Psoas muscle (tissue), 8 donors: ENCODE data around the gene TMEM221. TPM values are rescaled to one million over a fixed set of nuclear protein-coding genes. Genes with fewer than 3 reads are reported as not detected.
A peak's percentile ranks its signal among the peaks of the same experiment; 100 is the strongest.

Experiments used
- ATAC-seq, 4 donors: fragments of 200-7000 bp; cut with Tn5 transposase; one replicate each; pipeline ENCODE4 v1.9.1; 2020; ENCODE audit warnings: moderate library complexity in 3 of 4, mild to moderate bottlenecking in 2 of 4
- DNase-seq, 2 donors: peaks; one replicate each; pipeline ENCODE4 v3.0.0-alpha.2; 2020
- H3K27ac ChIP-seq: fragments of 200-600 bp; one replicate; pipeline ENCODE4 v1.8.0; 2022
- H3K27me3 ChIP-seq, 3 donors: fragments of 200-600 bp in 1 of 3; one replicate each; pipeline versions ENCODE4 v1.6.1 to v1.8.0; 2013 to 2022; ENCODE audit warnings: low read length in 2 of 3, mild to moderate bottlenecking in 2 of 3, moderate library complexity in 1 of 3; ENCODE audit not compliant: insufficient read depth in 3 of 3
- H3K36me3 ChIP-seq, 2 donors: fragments of 200-600 bp in 1 of 2; one replicate each; pipeline versions ENCODE4 v1.6.1 to v1.8.0; 2013 to 2022; ENCODE audit warnings: low read depth in 1 of 2, mild to moderate bottlenecking in 1 of 2, moderate library complexity in 1 of 2; ENCODE audit not compliant: insufficient read depth in 1 of 2
- H3K4me1 ChIP-seq: fragments of 200-600 bp; one replicate; pipeline ENCODE4 v1.8.0; 2022
- H3K4me3 ChIP-seq: fragments of 200-600 bp; one replicate; pipeline ENCODE4 v1.8.0; 2022; ENCODE audit warnings: mild to moderate bottlenecking
- H3K9me3 ChIP-seq: fragments of 200-600 bp; one replicate; pipeline ENCODE4 v1.8.0; 2022
- WGBS, 3 donors: extraction: QIAGEN DNeasy Blood & Tissue Kit; methylation state at CpG; one replicate each; pipeline versions ENCODE4 v1.1.6 to v1.1.7; 2013; 5-methylcytosine and 5-hydroxymethylcytosine counted together
- intact Hi-C, 2 donors: fragments of 100-400 bp; cut with DNase I; formaldehyde crosslinking; loops; one replicate each; pipeline versions ENCODE4 v1.11.0 to v1.14.2; 2022
- long read RNA-seq, 2 donors: library from polyadenylated mRNA; unstranded; transcript quantifications; one replicate each; pipeline ENCODE4 v2.0.0, GENCODE V29; 2021
- polyA plus RNA-seq, 3 donors: library from polyadenylated mRNA; stranded (reverse); fragments of 200-250 nt; gene quantifications; one replicate each; pipeline ENCODE4 v1.2.3, GENCODE V29; 2013
- total RNA-seq, 4 donors: library from RNA; stranded (reverse); fragmentation: NEBNext Ultra II Directional in 2 of 4; extraction: Animal tissue kit (Norgen Biotek cat#: 25700) in 2 of 4; gene quantifications; one replicate each; pipeline versions ENCODE4 v1.2.1 to v1.2.4, GENCODE V29; 2021 to 2023
- TF ChIP-seq, protein P1 (sequence below): fragments of 200-600 bp; IDR thresholded peaks from one replicate; pipeline ENCODE4 v1.8.0; 2022; ENCODE audit warnings: antibody characterized with exemption
- donor health status: healthy with polysubstance abuse.
- donor health status: DM: no; HTN: no; CAD: no; lungs with moderate emphysema.
- donor health status: Bipolar disorder and iron deficiency.
- donor health status: healthy.
- donor health status: DM: yes; HTN: yes; CAD: no.
- donor health status: DM: no; HTN: no; CAD: no.
- donor health status: DM: no; HTN: no; CAD: no.
- donor health status: DM: yes; HTN: yes; CAD: no.

TMEM221 gene
- total RNA-seq (under 1 TPM in 1 of 4 donors, not detected in 3; 0.39 TPM), polyA plus RNA-seq (under 1 TPM in 2 of 3 donors, not detected in 1; 0.04 to 0.25 TPM)
- long read RNA-seq, donor 1: 0 reads
- long read RNA-seq, donor 2: 0 reads

DNA sequence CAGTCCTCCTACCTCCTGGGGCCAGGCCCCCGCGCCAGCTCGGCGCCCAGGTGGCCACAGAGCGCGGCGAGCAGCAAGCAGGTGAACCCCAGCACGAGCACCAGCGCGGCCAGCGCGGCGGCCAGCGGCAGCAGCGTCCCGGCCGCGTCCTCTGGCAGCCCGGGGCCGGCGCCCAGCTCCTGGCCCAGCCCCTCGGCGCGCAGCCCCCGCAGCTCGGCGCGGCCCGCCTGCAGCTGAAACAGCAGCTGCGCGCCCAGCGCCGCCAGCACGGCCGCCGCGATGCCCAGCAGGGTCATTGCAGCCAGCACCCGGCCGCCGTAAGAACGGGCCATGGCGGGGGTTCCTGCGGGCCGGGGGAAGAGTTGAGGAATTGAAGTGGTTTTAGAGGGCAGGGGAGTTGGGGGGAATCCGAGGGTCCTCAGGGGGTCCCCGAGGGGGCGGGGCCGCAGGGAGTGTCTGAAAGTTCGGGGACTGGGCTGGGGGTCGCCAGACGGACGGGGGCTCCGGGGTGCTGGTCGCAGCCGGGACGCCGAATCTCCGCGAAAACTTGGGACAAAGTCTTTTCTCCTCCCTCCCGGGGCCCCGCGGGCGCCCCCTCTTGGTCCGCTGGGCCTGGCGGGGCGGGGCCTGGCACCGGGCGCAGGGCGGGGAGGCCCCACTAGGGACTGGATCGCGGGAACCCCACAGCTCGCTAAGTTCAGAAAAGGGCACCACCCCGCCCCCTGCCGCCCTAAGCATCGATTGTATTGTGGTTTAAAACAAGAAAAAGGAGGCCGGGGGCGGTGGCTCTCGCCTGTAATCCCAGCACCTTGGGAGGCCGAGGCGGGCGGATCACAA lies at the start of gene TMEM221:
TMEM221 (minus strand) TSS at position 538 of the 837 bp plus-strand sequence; CDS start at position 332, 206 bp downstream.
- peaks cover 0 to 45% (median 9%) of the 10 kb centered on the region in 3 donors for H3K27me3 ChIP-seq
- peaks cover under 1% of the 10 kb centered on the region for H3K4me1 ChIP-seq
- DNase-seq: peak; percentile 59 to 78
- H3K27ac ChIP-seq: no peak within 1 kb of the TSS
- no peaks in the 10 kb centered on the region for H3K9me3 ChIP-seq
- no peaks in the 10 kb centered on the region for H3K36me3 ChIP-seq
- peak within 1 kb of the TSS; percentile 53 for H3K4me3 ChIP-seq
- intact Hi-C loops: no loop called here
- TF ChIP-seq, protein P1, sequence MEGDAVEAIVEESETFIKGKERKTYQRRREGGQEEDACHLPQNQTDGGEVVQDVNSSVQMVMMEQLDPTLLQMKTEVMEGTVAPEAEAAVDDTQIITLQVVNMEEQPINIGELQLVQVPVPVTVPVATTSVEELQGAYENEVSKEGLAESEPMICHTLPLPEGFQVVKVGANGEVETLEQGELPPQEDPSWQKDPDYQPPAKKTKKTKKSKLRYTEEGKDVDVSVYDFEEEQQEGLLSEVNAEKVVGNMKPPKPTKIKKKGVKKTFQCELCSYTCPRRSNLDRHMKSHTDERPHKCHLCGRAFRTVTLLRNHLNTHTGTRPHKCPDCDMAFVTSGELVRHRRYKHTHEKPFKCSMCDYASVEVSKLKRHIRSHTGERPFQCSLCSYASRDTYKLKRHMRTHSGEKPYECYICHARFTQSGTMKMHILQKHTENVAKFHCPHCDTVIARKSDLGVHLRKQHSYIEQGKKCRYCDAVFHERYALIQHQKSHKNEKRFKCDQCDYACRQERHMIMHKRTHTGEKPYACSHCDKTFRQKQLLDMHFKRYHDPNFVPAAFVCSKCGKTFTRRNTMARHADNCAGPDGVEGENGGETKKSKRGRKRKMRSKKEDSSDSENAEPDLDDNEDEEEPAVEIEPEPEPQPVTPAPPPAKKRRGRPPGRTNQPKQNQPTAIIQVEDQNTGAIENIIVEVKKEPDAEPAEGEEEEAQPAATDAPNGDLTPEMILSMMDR: peak; percentile 35
- WGBS, 3 donors: 1 to 2% (median 1%) methylated on average over 44 to 81 of the region's 81 CpGs
- peak in 3 of 4 donors; percentile 48 to 60 (median 51) for ATAC-seq

DNA sequence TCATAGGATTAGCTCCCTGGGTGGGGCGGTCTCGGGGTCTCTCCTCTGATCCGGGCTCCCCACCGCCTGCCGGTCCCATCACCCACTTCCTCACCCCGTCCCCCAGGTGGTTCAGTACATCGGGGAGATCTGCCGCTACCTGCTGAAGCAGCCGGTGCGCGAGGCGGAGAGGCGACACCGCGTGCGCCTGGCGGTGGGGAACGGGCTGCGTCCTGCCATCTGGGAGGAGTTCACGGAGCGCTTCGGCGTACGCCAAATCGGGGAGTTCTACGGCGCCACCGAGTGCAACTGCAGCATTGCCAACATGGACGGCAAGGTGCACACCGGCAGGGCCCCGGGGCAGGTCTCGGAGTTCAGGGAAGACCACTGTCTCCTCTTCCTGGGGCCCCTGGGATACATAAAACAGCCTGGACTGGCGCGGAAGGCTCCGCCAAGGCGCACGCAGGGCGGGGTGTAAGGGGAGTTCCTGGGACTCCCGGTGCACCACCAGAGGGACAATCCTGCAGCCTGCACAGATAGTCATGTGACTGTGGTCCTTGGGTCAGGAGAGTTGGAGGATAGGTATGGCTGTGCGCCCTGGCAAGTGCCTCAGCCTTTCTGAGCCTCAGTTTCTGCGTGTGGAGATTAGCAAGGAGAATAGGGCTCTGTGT lies 48.8 kb upstream of the TMEM221 start:
- Histone ChIP-seq H3K27ac (peak overlapping the region; percentile 72), H3K27me3 (no peaks in the 10 kb centered on the region), H3K4me1 (peaks cover 15% of the 10 kb centered on the region), H3K9me3 (no peaks in the 10 kb centered on the region), H3K36me3 (peaks cover 0 to 31% of the 10 kb centered on the region in 2 donors), H3K4me3 (no peak overlapping the region)
- intact Hi-C loops: no loop called here
- 75 to 82% (median 77%) methylated on average over 41 of the region's 41 CpGs for WGBS, 3 donors
- TF ChIP-seq, protein P1: no peak
- ATAC-seq: no peak
- DNase-seq: no peak

DNA sequence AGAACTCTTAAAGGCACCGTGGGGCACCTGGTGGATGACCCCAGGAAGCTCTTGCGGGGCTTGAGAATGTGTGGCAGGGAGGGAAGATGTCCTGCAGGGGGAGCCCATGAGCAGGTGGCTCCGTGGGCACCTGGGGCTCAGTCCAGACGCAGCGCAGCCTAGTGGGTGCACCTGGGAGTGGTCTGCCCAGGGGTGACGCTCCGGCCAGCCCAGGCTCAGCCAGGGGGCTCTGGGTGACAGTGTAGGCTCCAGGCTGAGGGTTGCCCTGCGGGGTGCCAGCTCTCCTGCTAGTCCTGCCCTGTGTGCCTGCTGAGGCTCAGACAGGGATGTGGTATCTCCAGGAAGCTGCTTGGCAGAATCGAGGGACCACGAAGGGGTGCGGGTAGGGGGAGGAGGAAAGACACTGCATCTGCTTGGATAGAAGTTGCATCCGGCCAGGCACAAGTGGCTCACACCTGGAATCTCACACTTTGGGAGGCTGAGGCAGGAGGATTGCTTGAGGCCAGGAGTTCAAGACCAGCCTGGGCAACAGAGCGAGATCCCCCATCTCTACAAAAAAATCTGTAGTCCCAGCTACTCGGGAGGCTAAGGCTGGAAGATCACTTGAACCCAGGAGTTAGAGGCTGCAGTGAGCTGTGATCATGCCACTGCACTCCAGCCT lies 48.0 kb upstream of the TMEM221 start:
- ATAC-seq (peak; percentile 73 to 90 (median 89)), DNase-seq (peak; percentile 77 to 90)
- Histone ChIP-seq H3K4me1 (peaks cover 15% of the 10 kb centered on the region), H3K36me3 (peaks cover 0 to 34% of the 10 kb centered on the region in 2 donors), H3K4me3 (no peak overlapping the region), H3K9me3 (no peaks in the 10 kb centered on the region), H3K27ac (peak overlapping the region; percentile 42), H3K27me3 (no peaks in the 10 kb centered on the region)
- 39 to 52% (median 40%) methylated on average over 14 of the region's 14 CpGs for WGBS, 3 donors
- TF ChIP-seq, protein P1: peak; percentile 80
- intact Hi-C loops: no loop called here

DNA sequence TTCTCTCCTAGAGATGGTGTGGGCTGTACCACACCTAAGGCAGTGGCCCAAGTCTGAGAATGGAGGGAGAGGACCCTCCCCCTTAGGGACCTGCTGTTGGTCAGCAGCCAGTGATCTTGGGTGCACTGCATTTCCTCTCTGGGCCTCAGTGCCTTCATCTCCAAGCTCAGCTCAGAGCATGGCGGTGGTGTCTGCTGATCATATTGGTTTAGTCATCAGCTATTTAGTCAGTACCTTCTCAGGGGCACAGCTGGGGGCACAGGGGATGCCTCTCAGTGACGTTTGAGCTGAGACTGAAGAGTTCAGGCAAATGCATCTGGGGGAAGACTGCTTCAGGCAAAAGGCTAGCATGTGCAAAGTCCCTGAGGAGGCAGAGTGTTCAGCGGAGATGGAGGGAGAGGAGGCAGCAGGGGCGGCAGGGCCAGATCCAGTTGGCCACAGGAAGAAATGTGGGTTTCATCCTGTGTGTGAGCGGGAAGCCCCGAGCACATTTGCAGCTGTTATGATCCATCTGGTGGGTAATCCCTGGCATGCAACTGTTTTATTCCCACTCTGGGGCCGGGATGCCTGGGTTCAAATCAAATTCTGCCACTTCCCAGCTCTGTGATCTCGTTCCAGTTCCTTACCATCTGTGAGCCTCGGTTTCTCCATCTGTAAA lies 47.3 kb upstream of the TMEM221 start:
- WGBS, 3 donors: 36 to 52% (median 44%) methylated on average over 9 of the region's 9 CpGs
- H3K4me3 ChIP-seq: no peak overlapping the region
- no peaks in the 10 kb centered on the region for H3K27me3 ChIP-seq
- TF ChIP-seq, protein P1: no peak
- peaks cover 0 to 27% of the 10 kb centered on the region in 2 donors for H3K36me3 ChIP-seq
- H3K4me1 ChIP-seq: peaks cover 15% of the 10 kb centered on the region
- intact Hi-C loops: no loop called here
- H3K27ac ChIP-seq: no peak overlapping the region
- ATAC-seq (no peak), DNase-seq (no peak)
- no peaks in the 10 kb centered on the region for H3K9me3 ChIP-seq
